NCI-H1092 treated with DMSO at 0.1 percent for 48 hours (cell line): ENCODE measurements around the gene CACNA1B.
"Not testable (repeated sequence)": the region's sequence is repeated elsewhere in the genome, so short reads cannot be mapped to it uniquely, and the experiment has no call there.

Source experiments
- DNase-seq: peaks from one replicate; lab custom pipeline; 2025; lab: John Stamatoyannopoulos, UW

The CACNA1B gene

DNA sequence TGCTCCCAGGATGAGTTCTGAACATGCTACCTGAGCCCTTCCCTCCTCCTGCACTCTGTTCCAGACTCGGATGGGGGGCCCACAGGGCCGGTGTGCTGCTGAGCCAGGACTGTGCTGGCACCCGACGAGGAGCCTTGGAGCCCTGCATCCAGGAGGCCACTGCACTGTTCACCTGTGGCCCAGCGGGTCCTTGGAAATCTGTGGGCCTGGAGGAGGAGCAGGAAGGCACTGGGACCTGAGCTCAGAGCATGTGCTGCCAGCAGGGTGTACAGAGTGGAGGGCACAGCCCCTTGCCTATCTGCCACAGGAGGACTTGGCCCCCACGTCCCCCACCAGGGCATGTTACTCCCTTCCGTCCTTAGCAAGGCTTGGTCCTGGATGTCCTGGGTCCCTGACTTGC is 265.9 kb downstream of the CACNA1B start:
- not testable (repeated sequence) for DNase-seq

DNA sequence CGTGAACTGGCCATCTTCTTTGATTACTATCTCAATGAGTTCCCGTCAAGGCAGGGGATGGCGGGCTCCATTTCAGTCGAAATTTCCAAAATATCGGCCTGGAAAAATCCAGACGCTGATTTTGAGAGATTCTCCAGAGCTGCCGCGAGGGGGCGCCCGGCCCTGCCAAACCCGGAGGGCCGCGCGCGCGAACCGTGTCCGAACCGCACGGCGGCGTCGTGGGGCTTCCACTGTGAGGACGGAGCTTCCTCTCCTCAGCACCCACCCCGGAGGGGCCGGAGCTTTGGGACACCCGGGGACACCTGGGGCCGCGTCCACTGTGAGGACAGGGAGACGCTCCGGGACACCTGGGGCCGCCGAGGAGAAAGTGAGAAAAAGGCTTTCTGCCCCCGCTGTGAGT is 270.0 kb downstream of the CACNA1B start:
- DNase-seq: not testable (repeated sequence)

- DNase-seq: peak; percentile 8
These were observed 272.4 kb downstream of the CACNA1B start for GRCh38 chr9:138149672-138150656.

DNA sequence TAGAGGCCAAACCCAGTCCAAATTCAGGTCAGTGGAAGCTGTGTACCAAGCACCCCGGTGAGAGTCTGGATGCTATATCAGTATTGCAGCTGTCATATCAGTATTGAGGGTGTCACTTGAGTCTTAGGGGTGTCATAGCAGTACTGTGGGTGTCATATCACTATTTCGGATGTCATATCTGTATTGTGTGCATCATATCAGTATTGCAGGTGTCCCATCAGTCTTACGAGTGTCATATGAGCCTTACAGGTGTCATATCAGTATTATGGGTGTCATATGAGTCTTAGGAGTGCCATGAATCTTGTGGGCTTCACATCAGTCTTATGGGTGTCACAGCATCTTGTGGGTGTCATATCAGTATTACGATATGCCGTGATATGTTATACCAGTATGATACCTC is 278.2 kb downstream of the CACNA1B start:
- not testable (repeated sequence) for DNase-seq

- DNase-seq: not testable (repeated sequence)
These were observed 289.2 kb downstream of the CACNA1B start for GRCh38 chr9:138166793-138167192.
